ENCODE results near the gene SORCS2.

DNA sequence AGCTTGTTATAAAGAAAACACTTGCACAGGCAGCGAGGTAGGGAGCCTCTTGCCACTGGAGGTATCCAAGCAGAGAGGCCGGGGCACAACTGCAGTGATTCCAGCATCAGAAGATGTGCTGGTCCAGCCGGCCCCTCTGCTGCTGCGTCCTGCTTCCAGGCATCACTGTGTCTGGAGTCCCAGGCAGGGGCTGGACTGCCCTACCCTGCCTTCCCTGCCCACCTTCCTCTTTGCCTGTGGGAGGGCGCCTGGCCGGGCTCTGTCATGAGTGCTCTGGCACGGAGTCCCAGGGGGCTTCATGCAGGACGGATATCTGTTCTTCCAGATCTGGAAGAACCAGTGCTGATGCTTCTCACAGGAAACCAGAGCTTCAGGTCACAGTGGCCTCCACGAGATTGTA lies 430.0 kb downstream of the SORCS2 start:
- TF ChIP-seq, protein P1, sequence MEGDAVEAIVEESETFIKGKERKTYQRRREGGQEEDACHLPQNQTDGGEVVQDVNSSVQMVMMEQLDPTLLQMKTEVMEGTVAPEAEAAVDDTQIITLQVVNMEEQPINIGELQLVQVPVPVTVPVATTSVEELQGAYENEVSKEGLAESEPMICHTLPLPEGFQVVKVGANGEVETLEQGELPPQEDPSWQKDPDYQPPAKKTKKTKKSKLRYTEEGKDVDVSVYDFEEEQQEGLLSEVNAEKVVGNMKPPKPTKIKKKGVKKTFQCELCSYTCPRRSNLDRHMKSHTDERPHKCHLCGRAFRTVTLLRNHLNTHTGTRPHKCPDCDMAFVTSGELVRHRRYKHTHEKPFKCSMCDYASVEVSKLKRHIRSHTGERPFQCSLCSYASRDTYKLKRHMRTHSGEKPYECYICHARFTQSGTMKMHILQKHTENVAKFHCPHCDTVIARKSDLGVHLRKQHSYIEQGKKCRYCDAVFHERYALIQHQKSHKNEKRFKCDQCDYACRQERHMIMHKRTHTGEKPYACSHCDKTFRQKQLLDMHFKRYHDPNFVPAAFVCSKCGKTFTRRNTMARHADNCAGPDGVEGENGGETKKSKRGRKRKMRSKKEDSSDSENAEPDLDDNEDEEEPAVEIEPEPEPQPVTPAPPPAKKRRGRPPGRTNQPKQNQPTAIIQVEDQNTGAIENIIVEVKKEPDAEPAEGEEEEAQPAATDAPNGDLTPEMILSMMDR (IDR thresholded peaks at IDR 0.05), result no peak
- no peak for TF ChIP-seq POLR2A (IDR thresholded peaks at IDR 0.05)

All from Peyer's patch (tissue), 4 donors.